SU-DHL-6 (cell line): ENCODE results near the gene RHEBL1.

ENCODE experiments used
- H2AFZ ChIP-seq: fragments of 200-600 bp; sonication (generic); 2 replicates; pipeline ENCODE4 v1.6.1; 2014; ENCODE audit warnings: low read depth, mild to moderate bottlenecking, moderate library complexity, mixed read lengths, antibody characterized with exemption, low read length; ENCODE audit not compliant: severe bottlenecking
- H3F3A ChIP-seq: fragments of 200-600 bp; shearing (Covaris generic); 2 replicates; pipeline ENCODE4 v1.6.0; 2016; ENCODE audit warnings: antibody characterized with exemption, mild to moderate bottlenecking; ENCODE audit not compliant: insufficient read depth
- H3K27ac ChIP-seq: fragments of 200-600 bp; sonication (generic); 2 replicates; pipeline ENCODE4 v1.5.1; 2016; ENCODE audit warnings: low read depth, mild to moderate bottlenecking, low read length, moderate library complexity, mixed read lengths
- H3K27me3 ChIP-seq: fragments of 200-600 bp; sonication (generic), shearing (Covaris generic); 2 replicates; pipeline ENCODE4 v1.6.0; 2014; ENCODE audit warnings: mild to moderate bottlenecking, low read length
- H3K36me3 ChIP-seq: fragments of 200-600 bp; sonication (generic); 2 replicates; pipeline ENCODE4 v1.6.1; 2014; ENCODE audit warnings: mild to moderate bottlenecking, low read length, mixed read lengths
- H3K4me2 ChIP-seq: fragments of 300-600, 200-600 bp; shearing (Covaris generic), sonication (generic); 2 replicates; pipeline ENCODE4 v1.6.0; 2014; ENCODE audit warnings: low read length, low read depth, mild to moderate bottlenecking; ENCODE audit not compliant: poor library complexity, severe bottlenecking
- H3K4me3 ChIP-seq: fragments of 200-600 bp; sonication (generic); 2 replicates; pipeline ENCODE4 v1.5.1; 2014; ENCODE audit warnings: antibody characterized with exemption, low read length, mild to moderate bottlenecking, mixed read lengths; ENCODE audit not compliant: insufficient read depth, poor library complexity, severe bottlenecking
- H3K79me2 ChIP-seq: fragments of 200-600 bp; sonication (generic); 2 replicates; pipeline ENCODE4 v1.6.1; 2014; ENCODE audit warnings: mild to moderate bottlenecking, low read length, moderate library complexity; ENCODE audit not compliant: insufficient read depth
- H3K9ac ChIP-seq: fragments of 200-600 bp; sonication (generic); 2 replicates; pipeline ENCODE4 v1.7.0; 2014; ENCODE audit warnings: mild to moderate bottlenecking, low read length
- H3K9me2 ChIP-seq: fragments of 200-600 bp; sonication (generic); replicated peaks from 2 replicates; pipeline ENCODE4 v1.6.1; 2014; ENCODE audit warnings: low read length; ENCODE audit not compliant: insufficient read depth
- H3K9me3 ChIP-seq: fragments of 200-600 bp; sonication (generic); 2 replicates; pipeline ENCODE4 v1.6.1; 2014; ENCODE audit warnings: low read length, mixed read lengths; ENCODE audit not compliant: insufficient read depth
- H4K20me1 ChIP-seq: fragments of 200-600 bp; sonication (generic); 2 replicates; pipeline ENCODE4 v1.6.1; 2014; ENCODE audit warnings: low read depth, mild to moderate bottlenecking, antibody characterized with exemption, low read length, moderate library complexity, mixed read lengths
- EZH2phosphoT487 ChIP-seq: fragments of 200-600 bp; sonication (generic), shearing (Covaris generic); conservative IDR thresholded peaks from 2 replicates; pipeline ENCODE4 v1.6.1; 2018; ENCODE audit warnings: mild to moderate bottlenecking, antibody characterized with exemption, low read length, moderate library complexity, mixed read lengths
- TF ChIP-seq, protein P1 (sequence below): fragments of 200-600 bp; sonication (generic); IDR thresholded peaks from one replicate; pipeline ENCODE4 v1.5.1; 2017; ENCODE audit warnings: antibody characterized with exemption, mild to moderate bottlenecking, low read length, moderate library complexity; ENCODE audit not compliant: insufficient read depth, poor library complexity, severe bottlenecking

RHEBL1 gene

DNA sequence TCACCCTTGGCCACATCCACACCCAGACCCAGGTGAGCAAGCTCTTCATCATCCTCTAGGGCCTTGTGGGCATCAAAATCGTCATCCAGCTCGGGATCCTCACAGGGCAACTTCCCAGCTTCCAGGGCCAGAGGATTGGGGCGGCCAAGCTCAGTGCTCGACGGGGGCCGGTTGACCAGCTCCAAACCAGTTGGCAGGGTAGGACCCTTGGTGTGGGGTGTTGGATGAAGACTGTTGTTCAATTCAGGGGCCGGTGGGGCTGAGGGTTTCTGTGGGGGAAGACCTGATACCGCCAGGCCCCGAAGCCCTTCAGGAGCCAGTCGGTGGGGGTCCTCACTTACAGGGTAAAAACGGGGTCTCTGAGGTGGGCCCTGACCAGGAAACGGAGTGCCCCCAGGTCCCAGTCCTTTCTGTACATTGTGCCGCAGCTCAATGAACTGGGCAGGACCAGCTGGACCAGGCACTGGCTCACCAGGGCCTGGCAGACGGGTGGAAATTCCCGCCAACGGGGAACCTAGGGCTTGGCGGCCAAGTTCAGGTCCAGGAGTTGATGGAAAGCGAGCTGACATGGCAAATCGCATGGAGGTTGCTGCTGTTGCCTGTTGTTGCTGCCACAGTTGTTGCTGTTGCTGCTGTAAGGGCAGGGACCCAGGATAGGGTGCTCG lies 31.4 kb downstream of the RHEBL1 start:
- peaks cover 6% of the 10 kb centered on the region for H3K36me3 ChIP-seq
- TF ChIP-seq, protein P1, sequence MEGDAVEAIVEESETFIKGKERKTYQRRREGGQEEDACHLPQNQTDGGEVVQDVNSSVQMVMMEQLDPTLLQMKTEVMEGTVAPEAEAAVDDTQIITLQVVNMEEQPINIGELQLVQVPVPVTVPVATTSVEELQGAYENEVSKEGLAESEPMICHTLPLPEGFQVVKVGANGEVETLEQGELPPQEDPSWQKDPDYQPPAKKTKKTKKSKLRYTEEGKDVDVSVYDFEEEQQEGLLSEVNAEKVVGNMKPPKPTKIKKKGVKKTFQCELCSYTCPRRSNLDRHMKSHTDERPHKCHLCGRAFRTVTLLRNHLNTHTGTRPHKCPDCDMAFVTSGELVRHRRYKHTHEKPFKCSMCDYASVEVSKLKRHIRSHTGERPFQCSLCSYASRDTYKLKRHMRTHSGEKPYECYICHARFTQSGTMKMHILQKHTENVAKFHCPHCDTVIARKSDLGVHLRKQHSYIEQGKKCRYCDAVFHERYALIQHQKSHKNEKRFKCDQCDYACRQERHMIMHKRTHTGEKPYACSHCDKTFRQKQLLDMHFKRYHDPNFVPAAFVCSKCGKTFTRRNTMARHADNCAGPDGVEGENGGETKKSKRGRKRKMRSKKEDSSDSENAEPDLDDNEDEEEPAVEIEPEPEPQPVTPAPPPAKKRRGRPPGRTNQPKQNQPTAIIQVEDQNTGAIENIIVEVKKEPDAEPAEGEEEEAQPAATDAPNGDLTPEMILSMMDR = no peak
- no peak for TF ChIP-seq EZH2phosphoT487

DNA sequence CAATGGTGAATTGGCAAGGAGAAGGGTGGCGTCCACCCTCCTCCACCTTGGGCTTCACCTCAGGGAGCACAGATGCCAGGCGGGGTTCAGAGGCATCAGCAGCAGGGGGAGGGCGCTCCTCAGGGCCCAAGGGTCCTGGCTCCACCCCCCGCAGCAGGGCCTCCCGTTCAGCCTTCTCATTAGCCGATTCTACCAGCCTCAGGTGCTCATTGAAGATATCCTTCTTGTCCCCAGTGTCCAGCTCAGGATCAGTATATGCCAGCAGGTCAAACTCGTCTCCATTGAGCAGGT lies 31.9 kb downstream of the RHEBL1 start:
- H4K20me1 ChIP-seq = no peaks in the 10 kb centered on the region
- TF ChIP-seq, protein P1 = no peak
- no peak for TF ChIP-seq EZH2phosphoT487

More for the DNA sequence above, 31.4 kb downstream of the RHEBL1 start:
- no peaks in the 10 kb centered on the region for H3K27me3 ChIP-seq
- no peaks in the 10 kb centered on the region for H4K20me1 ChIP-seq
- H3K4me2 ChIP-seq = no peak overlapping the region
- H3K27ac ChIP-seq = no peak overlapping the region
- no peak overlapping the region for H3K4me3 ChIP-seq
- H3K9me3 ChIP-seq = no peaks in the 10 kb centered on the region
- no peak overlapping the region for H3K9ac ChIP-seq
- H3F3A ChIP-seq = no peaks in the 10 kb centered on the region
- no peak overlapping the region for H2AFZ ChIP-seq
- H3K9me2 ChIP-seq = no peaks in the 10 kb centered on the region
- H3K79me2 ChIP-seq = no peaks in the 10 kb centered on the region

DNA sequence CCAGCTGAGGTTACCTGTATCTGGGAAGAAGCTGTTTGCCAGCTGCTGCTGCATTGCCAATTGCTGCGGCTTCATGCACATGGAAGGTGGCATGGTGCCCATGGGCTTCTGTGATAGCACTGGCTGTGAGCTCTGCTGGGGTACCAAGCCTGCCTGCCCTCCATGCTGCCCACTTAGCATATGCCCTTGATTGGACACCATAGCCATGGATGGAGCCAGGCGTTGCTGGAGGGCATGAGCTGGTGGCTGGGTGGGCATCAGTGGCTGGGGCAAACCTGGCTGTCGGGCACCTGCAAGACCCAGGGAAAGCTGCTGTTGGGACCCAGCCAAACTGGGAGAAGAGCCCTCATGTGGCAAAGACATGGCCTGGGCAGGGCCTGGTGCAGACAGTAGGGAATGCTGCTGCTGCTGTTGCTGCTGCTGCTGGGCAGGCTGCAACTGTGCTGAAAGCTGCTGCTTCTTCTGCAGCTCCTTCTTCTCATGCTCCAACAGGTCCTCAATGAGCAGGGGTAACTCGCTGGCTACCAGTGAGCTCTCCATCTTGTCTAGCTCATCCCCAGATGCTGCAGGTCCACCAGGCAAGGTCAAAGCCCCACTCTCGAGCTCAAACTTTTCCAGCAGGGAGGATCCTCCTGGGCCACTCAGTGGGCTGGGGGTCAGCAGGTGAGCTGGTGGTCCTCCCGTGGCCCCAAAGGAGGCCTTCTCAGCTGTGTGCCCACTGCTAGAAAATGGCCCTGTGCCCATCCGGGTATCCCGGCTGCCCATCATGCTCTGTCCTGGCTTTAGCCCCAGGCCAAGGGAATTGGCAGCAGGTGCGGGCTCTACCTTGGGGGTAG lies 32.5 kb downstream of the RHEBL1 start:
- no peak for TF ChIP-seq EZH2phosphoT487
- TF ChIP-seq, protein P1 = no peak
- H4K20me1 ChIP-seq = no peaks in the 10 kb centered on the region

More for the DNA sequence above, 31.9 kb downstream of the RHEBL1 start:
- Histone ChIP-seq H3K9me2 (no peaks in the 10 kb centered on the region), H3K27ac (no peak overlapping the region), H3F3A (no peaks in the 10 kb centered on the region), H3K79me2 (no peaks in the 10 kb centered on the region), H2AFZ (no peak overlapping the region), H3K4me2 (no peak overlapping the region), H3K27me3 (no peaks in the 10 kb centered on the region), H3K9ac (no peak overlapping the region), H3K36me3 (peaks cover 4% of the 10 kb centered on the region), H3K9me3 (no peaks in the 10 kb centered on the region), H3K4me3 (no peak overlapping the region)

More for the DNA sequence above, 32.5 kb downstream of the RHEBL1 start:
- no peaks in the 10 kb centered on the region for H3K9me3 ChIP-seq
- H3K4me2 ChIP-seq = no peak overlapping the region
- no peaks in the 10 kb centered on the region for H3K27me3 ChIP-seq
- H3F3A ChIP-seq = no peaks in the 10 kb centered on the region
- no peak overlapping the region for H3K27ac ChIP-seq
- no peak overlapping the region for H2AFZ ChIP-seq
- H3K9me2 ChIP-seq = no peaks in the 10 kb centered on the region
- H3K9ac ChIP-seq = no peak overlapping the region
- H3K36me3 ChIP-seq = peaks cover 3% of the 10 kb centered on the region
- H3K79me2 ChIP-seq = no peaks in the 10 kb centered on the region
- H3K4me3 ChIP-seq = no peak overlapping the region
